ENCODE results near the gene CASK.

Gene CASK

DNA sequence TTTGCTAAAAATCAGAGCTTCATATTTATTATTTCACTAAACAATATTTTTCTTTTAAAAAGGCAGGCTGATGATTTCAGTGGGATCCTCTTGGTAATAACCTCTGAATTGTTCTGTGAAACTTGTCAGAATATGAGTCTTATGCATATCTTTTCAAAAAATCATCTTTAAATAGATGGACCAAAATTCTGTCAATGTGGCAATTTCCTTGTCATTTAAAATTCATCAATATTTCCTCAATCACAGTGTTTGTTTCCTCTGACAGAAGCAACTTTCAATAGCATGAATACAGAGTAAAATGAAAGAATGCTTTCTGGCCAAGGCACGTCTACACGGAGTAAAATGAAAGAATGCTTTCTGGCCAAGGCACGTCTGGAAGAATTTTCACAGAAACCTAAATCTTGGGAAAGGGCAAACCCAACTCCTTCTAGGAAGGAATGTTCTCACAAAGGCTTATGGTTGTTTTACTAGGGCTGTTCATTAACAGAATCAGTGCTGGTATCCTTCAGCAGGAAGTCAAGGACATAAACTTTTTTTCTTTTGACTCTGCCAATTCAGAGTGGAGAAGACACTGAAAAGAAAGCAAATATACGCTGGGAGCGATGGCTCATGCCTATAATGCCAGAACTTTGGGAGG is 333.6 kb downstream of the CASK start:
- DNase-seq (ENCODE audit: low read depth in 3 of 3, low spot score in 1 of 3): no peak

GRCh38 chrX:41588271-41588670 is 335.1 kb downstream of the CASK start:
- DNase-seq (ENCODE audit: low read depth in 3 of 3, low spot score in 1 of 3): no peak

- DNase-seq (ENCODE audit: low read depth in 3 of 3, low spot score in 1 of 3): no peak
Measured at GRCh38 chrX:41580423-41581064, 342.8 kb downstream of the CASK start.

DNA sequence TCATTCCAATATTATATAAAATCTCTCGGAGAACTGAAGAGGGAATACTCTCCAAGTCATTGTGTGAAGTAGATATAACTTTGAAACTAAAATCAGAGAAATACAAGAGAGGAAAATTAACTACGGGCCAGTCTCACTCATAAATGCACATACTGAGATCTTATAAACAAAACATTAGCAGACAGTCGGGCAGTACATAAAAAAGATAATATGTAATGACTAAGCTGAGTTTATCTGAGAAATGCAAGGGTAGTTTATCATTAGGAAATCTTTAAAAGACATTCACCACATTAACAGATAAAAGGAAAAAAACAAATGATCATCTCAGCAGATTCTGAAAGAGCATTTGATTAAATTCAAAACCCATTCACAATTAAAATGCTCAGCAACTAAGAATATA is 359.5 kb downstream of the CASK start:
- DNase-seq (ENCODE audit: low read depth in 3 of 3, low spot score in 1 of 3): no peak

DNA sequence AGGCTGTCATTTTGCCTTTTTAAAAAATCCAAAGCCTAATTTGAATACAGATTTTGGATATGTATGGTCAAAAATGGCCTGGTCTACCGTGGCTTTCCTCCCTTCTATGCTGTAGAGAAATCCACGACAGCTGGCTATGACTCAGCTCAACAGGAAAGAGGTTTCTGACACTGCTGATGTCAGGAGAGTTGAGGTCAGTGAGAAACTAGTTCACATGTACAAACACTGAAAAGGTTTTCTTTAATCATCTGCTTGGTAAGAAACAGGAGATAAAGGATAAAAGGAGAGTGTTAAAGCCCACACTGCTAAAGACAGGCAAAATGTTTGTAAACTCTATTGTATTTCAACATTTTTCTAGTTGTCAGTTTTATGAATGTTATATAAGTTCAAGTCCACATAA is 362.3 kb downstream of the CASK start:
- DNase-seq (ENCODE audit: low read depth in 3 of 3, low spot score in 1 of 3): no peak

DNA sequence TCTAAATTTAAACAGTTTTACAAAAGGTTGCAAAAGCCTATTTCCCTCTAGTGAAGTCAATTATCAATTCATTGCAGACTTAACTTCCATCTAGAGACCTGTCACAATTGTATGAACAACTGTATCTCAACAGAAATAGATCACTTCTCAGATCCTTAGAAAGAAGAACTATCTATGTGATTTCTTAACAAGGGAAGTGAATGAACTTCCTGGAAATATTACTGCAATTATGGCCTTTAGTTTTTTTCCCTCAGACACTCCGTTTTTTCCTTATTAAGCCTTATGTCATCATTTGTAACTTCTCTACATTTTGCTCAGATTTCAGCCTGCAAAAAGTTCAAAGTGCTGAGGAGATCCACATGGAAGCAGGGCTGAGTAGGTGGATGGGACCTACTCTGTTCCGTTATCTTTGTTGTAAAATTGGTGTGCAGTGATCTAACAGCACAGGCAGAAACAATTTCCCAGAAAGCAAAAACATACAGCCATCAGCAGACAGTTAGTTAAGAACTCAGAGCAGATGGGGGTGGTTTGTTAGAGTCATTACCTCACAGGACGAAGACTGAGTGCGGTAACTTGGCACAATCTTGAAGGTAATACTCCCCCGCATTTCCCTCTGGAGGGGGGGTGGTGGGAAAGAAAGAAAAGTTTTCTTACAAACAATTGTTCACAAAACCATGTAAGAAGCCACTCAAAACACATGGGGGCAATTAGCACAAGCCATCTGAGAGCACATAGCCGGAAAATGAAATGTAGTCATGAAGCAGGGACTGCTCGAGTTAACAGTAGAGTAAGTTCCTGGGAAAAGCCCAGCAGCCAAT is 363.9 kb downstream of the CASK start:
- no peak for DNase-seq (ENCODE audit: low read depth in 3 of 3, low spot score in 1 of 3)

GRCh38 chrX:41558531-41558930 is 364.8 kb downstream of the CASK start:
- DNase-seq (ENCODE audit: low read depth in 3 of 3, low spot score in 1 of 3): no peak

- DNase-seq (ENCODE audit: low read depth in 3 of 3, low spot score in 1 of 3): no peak
Measured at GRCh38 chrX:41556958-41557357, 366.4 kb downstream of the CASK start.

DNA sequence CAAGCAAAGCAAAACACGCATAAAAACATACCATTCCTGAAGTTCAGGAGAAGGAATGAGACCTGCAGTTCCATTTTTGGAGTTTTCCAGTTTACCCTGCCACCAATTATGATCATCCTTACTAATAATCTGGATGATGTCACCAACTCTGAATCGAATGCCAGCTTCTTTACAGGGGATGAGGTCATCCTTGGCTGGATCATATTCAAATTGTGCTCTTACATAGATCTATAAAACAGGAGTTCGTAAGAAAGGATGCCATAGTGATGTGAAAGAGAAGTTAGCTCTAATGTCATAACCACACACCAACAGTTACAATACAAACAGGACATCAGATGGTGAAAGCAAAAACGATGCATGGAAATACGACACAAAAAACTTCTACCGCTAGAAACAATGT is 369.7 kb downstream of the CASK start:
- DNase-seq (ENCODE audit: low read depth in 3 of 3, low spot score in 1 of 3): no peak

GRCh38 chrX:41548411-41548810 is 374.9 kb downstream of the CASK start:
- DNase-seq (ENCODE audit: low read depth in 3 of 3, low spot score in 1 of 3): no peak

GRCh38 chrX:41543668-41544067 is 379.7 kb downstream of the CASK start:
- no peak for DNase-seq (ENCODE audit: low read depth in 3 of 3, low spot score in 1 of 3)

DNA sequence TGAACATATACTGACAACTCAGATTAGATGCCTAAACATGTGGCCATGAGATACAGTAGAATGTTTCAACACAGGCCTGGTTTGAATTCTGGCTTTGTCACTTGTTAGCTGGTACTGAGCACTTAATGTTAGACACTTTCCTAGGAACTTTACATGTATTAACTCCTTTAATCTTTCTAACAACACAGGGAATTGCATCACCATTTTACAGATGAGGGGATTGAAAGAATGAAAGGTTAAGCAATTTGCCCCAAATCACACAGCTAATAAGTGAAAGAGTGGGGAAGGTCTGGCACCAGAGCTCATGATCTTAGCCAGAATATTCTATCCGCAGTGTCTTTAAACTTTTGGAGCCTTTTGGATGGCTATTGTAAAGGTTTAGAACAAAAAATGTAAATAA is 380.3 kb downstream of the CASK start:
- no peak for DNase-seq (ENCODE audit: low read depth in 3 of 3, low spot score in 1 of 3)

DNA sequence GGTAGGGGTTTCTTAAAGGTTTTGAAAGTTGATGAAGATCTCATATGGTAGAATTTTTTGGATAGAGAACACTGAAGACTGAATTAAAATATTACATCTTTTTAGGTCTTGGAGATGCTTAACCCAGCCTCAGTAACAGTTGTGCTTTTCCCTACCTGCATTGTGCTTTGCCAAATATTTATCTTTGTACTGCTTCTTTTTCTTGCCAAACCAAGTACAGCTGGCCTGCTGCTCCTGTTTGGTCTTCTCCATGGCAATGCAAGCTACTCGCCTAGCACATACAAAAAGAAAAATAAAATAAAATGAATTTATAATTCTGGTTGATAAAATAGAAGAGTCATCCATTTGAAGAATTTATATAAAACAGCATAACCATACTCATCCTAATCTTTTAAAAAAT is 380.8 kb downstream of the CASK start:
- no peak for DNase-seq (ENCODE audit: low read depth in 3 of 3, low spot score in 1 of 3)

- no peak for DNase-seq (ENCODE audit: low read depth in 3 of 3, low spot score in 1 of 3)
Measured at GRCh38 chrX:41542135-41542534, 381.2 kb downstream of the CASK start.

DNA sequence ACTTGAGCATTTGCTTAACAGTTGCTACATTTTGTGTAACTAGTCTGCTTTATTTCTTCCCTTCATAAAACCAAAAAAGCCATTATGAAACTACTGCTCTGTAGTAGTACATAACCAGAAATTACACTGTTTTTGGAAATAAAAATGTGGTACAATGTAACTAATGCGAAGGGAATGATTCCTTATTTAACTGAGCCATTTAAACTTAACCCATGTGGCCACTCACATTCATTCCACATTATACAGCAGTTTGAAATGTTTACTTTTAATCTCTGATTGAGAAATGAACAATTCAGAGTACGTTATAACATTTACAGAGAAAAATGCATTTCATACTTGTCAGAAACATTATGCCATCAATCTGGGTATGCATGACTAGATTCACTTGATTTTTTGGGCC is 382.0 kb downstream of the CASK start:
- no peak for DNase-seq (ENCODE audit: low read depth in 3 of 3, low spot score in 1 of 3)

GRCh38 chrX:41538707-41539106 is 384.6 kb downstream of the CASK start:
- DNase-seq (ENCODE audit: low read depth in 3 of 3, low spot score in 1 of 3): no peak

DNA sequence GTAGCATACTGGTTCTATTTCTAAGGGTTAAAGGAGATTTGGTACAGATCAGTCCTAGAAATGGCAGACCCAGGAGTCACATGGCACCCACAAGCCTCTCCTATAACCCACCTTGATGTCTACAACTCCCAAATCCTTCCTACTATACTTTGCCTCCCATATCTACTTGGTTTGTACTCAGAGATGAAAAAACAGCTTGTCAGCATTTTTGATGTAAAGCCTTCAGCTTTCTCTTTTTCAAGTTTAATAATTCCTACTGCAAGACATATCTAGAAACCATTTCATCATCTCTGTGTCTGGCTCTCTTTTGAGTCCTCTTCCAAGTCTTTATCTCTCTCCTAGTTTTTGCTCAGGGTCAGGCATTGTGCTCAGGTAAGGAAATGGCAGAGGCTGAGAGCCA is 393.3 kb downstream of the CASK start:
- DNase-seq (ENCODE audit: low read depth in 3 of 3, low spot score in 1 of 3): no peak

DNA sequence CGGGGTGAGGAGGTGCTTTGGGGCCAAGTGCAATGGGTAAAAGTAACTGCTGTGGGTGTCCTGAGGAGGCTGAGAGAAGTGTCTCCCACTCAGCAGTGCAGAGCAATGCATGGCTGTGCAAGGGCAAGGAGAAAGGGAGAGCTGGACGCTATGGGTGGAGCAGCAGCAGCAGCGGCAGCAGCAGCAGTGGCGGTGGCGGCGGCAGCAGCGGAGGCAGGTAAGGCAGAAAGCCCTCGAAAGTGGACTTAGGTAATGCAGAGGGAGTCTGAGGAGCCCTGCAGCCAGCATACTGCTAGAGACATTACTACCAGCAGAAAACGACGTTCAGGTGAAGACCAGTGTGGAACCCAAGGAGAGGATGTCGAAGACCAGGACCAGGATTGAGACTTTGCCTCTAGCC is 394.1 kb downstream of the CASK start:
- no peak for DNase-seq (ENCODE audit: low read depth in 3 of 3, low spot score in 1 of 3)

DNA sequence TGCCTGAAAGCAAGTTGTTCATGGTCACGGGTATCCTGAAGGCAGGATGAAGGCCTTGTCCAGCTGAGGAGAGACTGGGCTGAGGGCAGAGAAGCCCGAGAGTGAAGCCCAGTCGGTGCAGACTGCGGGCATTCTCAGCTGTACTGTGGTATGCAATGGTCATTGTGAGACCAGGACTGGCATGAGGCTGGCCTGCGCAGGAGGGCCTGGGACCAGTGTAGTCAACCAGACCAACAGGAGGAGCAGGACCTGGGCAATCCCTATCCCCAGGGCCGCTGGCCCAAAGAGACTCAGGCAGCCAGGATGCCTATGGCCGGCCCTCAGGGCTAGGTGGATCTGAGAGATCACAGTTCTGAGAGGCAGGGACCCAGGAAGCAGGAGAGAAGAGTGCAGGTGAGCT is 394.6 kb downstream of the CASK start:
- DNase-seq (ENCODE audit: low read depth in 3 of 3, low spot score in 1 of 3): no peak

- no peak for DNase-seq (ENCODE audit: low read depth in 3 of 3, low spot score in 1 of 3)
Measured at GRCh38 chrX:41526925-41527324, 396.4 kb downstream of the CASK start.

GRCh38 chrX:41526271-41526670 is 397.1 kb downstream of the CASK start:
- DNase-seq (ENCODE audit: low read depth in 3 of 3, low spot score in 1 of 3): no peak

DNA sequence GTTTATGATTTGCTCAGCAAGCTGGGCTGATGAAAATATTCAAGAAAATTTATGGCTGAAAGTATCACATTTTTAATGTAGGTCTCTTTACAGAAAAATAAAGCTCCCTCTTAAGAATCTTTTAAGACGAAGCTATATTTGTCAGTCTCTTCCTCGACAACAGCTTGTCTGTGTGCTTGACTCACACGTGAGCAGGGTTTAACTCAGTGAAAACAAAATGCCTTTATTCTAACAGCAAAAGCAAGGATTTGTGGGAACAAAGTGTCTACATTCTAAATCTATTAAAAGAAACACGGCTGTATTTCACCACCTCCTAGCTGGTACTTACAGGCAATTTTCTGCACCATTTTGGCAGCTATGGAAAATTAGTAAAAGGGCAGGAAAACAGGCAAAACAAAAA is 400.7 kb downstream of the CASK start:
- no peak for DNase-seq (ENCODE audit: low read depth in 3 of 3, low spot score in 1 of 3)

Measured in stimulated activated CD4-positive, alpha-beta T cell treated with anti-CD3 and anti-CD28 coated beads, TNF-alpha, amount 100 ng/mL, for 1 hour (primary cell).